WTC11 (cell line): Measurements from ENCODE around the gene MEGF11. TPM values are rescaled to one million over a fixed set of nuclear protein-coding genes. Genes with fewer than 3 reads are reported as not detected.
A peak's percentile ranks its signal among the peaks of the same experiment; 100 is the strongest.

Experiments used
- ATAC-seq: fragments of 200-7000 bp; cut with Tn5 transposase; 2 replicates; pipeline ENCODE4 v1.10.0; 2021; ENCODE audit warnings: mild to moderate bottlenecking, moderate library complexity
- CTCF ChIA-PET: fragments of 300-600 bp; sonication (Branson Sonifier 250); formaldehyde crosslinking; loops from one replicate; lab custom pipeline; 2021; ENCODE audit warnings: antibody characterized with exemption; lab: Charles Lee
- POLR2A ChIA-PET: fragments of 350-600 bp; sonication (Branson Sonifier 250); formaldehyde crosslinking; loops from one replicate; lab custom pipeline; 2021; ENCODE audit warnings: antibody characterized with exemption; lab: Charles Lee
- DNase-seq: peaks from one replicate; pipeline ENCODE4 v3.0.0; 2021; ENCODE audit warnings: low spot score
- H3K27ac Mint-ChIP-seq: 2 replicates; pipeline ENCODE4 v1.8.0; 2021; ENCODE audit warnings: mixed read lengths
- H3K27me3 Mint-ChIP-seq: 2 replicates; pipeline ENCODE4 v1.8.0; 2021; ENCODE audit warnings: low read depth, mild to moderate bottlenecking, moderate library complexity, mixed read lengths
- H3K36me3 Mint-ChIP-seq: 2 replicates; pipeline ENCODE4 v1.8.0; 2021; ENCODE audit warnings: mixed read lengths
- H3K4me1 Mint-ChIP-seq: 2 replicates; pipeline ENCODE4 v1.8.0; 2022; ENCODE audit warnings: mixed read lengths
- H3K4me3 Mint-ChIP-seq: 2 replicates; pipeline ENCODE4 v1.8.0; 2021; ENCODE audit warnings: mild to moderate bottlenecking, moderate library complexity, mixed read lengths
- H3K9me3 Mint-ChIP-seq: 2 replicates; pipeline ENCODE4 v1.8.0; 2021; ENCODE audit warnings: mixed read lengths
- CREM ChIP-seq: sonication (generic); formaldehyde crosslinking; IDR thresholded peaks from 2 replicates; pipeline ENCODE4 v1.8.1; 2022; ENCODE audit warnings: mild to moderate bottlenecking, missing genetic modification reagents, moderate library complexity
- FOXK1 ChIP-seq: sonication (generic); formaldehyde crosslinking; IDR thresholded peaks from 2 replicates; pipeline ENCODE4 v1.8.0; 2022; ENCODE audit warnings: mild to moderate bottlenecking, moderate library complexity, missing genetic modification reagents
- GABPB1 ChIP-seq: sonication (generic); formaldehyde crosslinking; IDR thresholded peaks from 2 replicates; pipeline ENCODE4 v1.8.1; 2023; ENCODE audit warnings: mild to moderate bottlenecking, missing genetic modification reagents
- IRF2 ChIP-seq: sonication (generic); formaldehyde crosslinking; IDR thresholded peaks from 2 replicates; pipeline ENCODE4 v1.8.0; 2022; ENCODE audit warnings: low read depth, missing genetic modification reagents, borderline replicate concordance
- NR3C1 ChIP-seq: sonication (generic); formaldehyde crosslinking; conservative IDR thresholded peaks from 2 replicates; pipeline ENCODE4 v1.8.1; 2023; ENCODE audit warnings: low read depth, mild to moderate bottlenecking, missing genetic modification reagents
- OVOL2 ChIP-seq: fragments of 250-450 bp; sonication (Bioruptor Pico); IDR thresholded peaks from 2 replicates; pipeline ENCODE4 v1.9.0; 2021; ENCODE audit warnings: mild to moderate bottlenecking, borderline replicate concordance
- RORB ChIP-seq: fragments of 250-450 bp; sonication (Bioruptor Pico); IDR thresholded peaks from 2 replicates; pipeline ENCODE4 v1.9.0; 2021; ENCODE audit warnings: mild to moderate bottlenecking
- SMAD4 ChIP-seq: sonication (generic); formaldehyde crosslinking; IDR thresholded peaks from 2 replicates; pipeline ENCODE4 v1.8.0; 2022; ENCODE audit warnings: mild to moderate bottlenecking, missing genetic modification reagents
- TEAD4 ChIP-seq: sonication (generic); formaldehyde crosslinking; IDR thresholded peaks from 2 replicates; pipeline ENCODE4 v1.8.0; 2022; ENCODE audit warnings: mild to moderate bottlenecking, missing genetic modification reagents
- TP53 ChIP-seq: sonication (generic); formaldehyde crosslinking; IDR thresholded peaks from 2 replicates; pipeline ENCODE4 v1.8.1; 2023; ENCODE audit warnings: mild to moderate bottlenecking, missing genetic modification reagents
- ZNF263 ChIP-seq: sonication (generic); formaldehyde crosslinking; IDR thresholded peaks from 2 replicates; pipeline ENCODE4 v1.8.1; 2022; ENCODE audit warnings: low read depth, mild to moderate bottlenecking, moderate library complexity, missing genetic modification reagents
- ZNF317 ChIP-seq: sonication (generic); formaldehyde crosslinking; IDR thresholded peaks from 2 replicates; pipeline ENCODE4 v1.8.1; 2023; ENCODE audit warnings: low read depth, mild to moderate bottlenecking, moderate library complexity, missing genetic modification reagents, borderline replicate concordance
- ZNF416 ChIP-seq: fragments of 250-450 bp; sonication (Bioruptor Pico); IDR thresholded peaks from 2 replicates; pipeline ENCODE4 v1.9.0; 2021; ENCODE audit warnings: mild to moderate bottlenecking, inconsistent platforms
- total RNA-seq: library from RNA; stranded (reverse); gene quantifications from 3 replicates; pipeline ENCODE4 v1.2.3, GENCODE V29; 2021
- TF ChIP-seq, protein P1 (sequence below): sonication (generic); formaldehyde crosslinking; IDR thresholded peaks from 2 replicates; pipeline ENCODE4 v1.8.0; 2023; ENCODE audit warnings: mild to moderate bottlenecking, missing genetic modification reagents
- TF ChIP-seq, protein P2 (sequence below): sonication (generic); formaldehyde crosslinking; IDR thresholded peaks from 2 replicates; pipeline ENCODE4 v1.8.0; 2022; ENCODE audit warnings: missing genetic modification reagents
- TF ChIP-seq, protein P3 (sequence below): sonication (generic); formaldehyde crosslinking; conservative IDR thresholded peaks from 2 replicates; pipeline ENCODE4 v1.8.1; 2022; ENCODE audit warnings: mild to moderate bottlenecking, missing genetic modification reagents
- TF ChIP-seq, protein P4 (sequence below): sonication (generic); formaldehyde crosslinking; IDR thresholded peaks from 2 replicates; pipeline ENCODE4 v1.8.1; 2022; ENCODE audit warnings: low read depth, missing genetic modification reagents, borderline replicate concordance
- TF ChIP-seq, protein P5 (sequence below): sonication (generic); formaldehyde crosslinking; IDR thresholded peaks from 2 replicates; pipeline ENCODE4 v1.8.0; 2022; ENCODE audit warnings: mild to moderate bottlenecking, missing genetic modification reagents
- TF ChIP-seq, protein P6 (sequence below): sonication (generic); formaldehyde crosslinking; IDR thresholded peaks from 2 replicates; pipeline ENCODE4 v1.8.1; 2023; ENCODE audit warnings: mild to moderate bottlenecking, missing genetic modification reagents
- TF ChIP-seq, protein P7 (sequence below): sonication (generic); formaldehyde crosslinking; IDR thresholded peaks from 2 replicates; pipeline ENCODE4 v1.8.1; 2023; ENCODE audit warnings: mild to moderate bottlenecking, missing genetic modification reagents

The MEGF11 gene
- total RNA-seq, 1 experiment from 2014 or later = 3.3 TPM

DNA sequence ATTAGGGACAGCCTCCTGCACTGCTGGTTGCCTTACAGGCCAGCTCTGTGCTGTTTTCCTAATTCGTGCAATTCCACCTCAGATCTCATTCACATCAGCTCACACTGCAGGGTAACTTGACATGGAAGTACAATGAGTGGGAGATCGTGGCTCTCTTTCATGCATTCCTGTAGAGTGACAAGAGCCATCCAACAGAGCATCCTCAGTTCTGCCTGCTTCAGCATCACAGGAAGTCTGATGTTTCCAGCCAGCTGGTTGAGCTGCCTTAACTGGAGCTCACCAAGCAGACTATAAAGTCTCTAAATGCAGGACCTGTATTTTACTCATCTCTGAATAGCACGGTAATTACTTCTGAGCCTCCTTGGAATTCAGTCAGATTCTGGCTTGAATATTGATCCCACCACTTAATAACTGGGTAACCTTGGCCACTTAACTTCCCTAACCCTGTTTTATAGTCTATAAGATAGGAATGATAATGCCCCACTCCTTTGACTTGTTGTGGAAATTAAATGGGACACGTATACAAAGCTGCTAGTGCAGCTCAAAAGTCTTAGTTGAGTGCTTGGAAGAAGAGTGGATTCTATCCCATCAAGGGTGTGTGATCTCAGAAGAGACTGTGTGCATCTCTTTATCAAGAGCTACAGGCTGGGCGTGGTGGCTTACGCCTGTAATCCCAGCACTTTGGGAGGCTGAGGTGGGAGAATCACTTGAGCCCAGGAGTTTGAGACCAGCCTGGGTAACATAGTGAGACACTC, 38.4 kb upstream of the MEGF11 start:
- H3K9me3 Mint-ChIP-seq = no peaks in the 10 kb centered on the region

More for the DNA sequence above, 38.4 kb upstream of the MEGF11 start:
- no peak overlapping the region for H3K27ac Mint-ChIP-seq
- DNase-seq = no peak
- H3K4me1 Mint-ChIP-seq = peaks cover 35% of the 10 kb centered on the region
- ChIA-PET POLR2A (no interaction called here), CTCF (interaction anchor here (0.5 to 1.9 kb wide), 7 partner anchors 39 to 1029 kb away, joined by 3 to 8 read pairs (median 3); partner anchors contain the start of gene MEGF11)
- ATAC-seq = no peak
- no peaks in the 10 kb centered on the region for H3K27me3 Mint-ChIP-seq
- TF ChIP-seq GABPB1 (CRISPR knock-in tag) (no peak), NR3C1 (CRISPR knock-in tag) (no peak), CREM (CRISPR knock-in tag) (no peak), ZNF263 (CRISPR knock-in tag) (no peak), TP53 (CRISPR knock-in tag) (no peak), ZNF416 (CRISPR knock-in tag) (no peak), OVOL2 (no peak), RORB (CRISPR knock-in tag) (no peak), TEAD4 (CRISPR knock-in tag) (no peak), FOXK1 (CRISPR knock-in tag) (no peak), IRF2 (CRISPR knock-in tag) (no peak), ZNF317 (no peak), SMAD4 (no peak)
- TF ChIP-seq, protein P1, sequence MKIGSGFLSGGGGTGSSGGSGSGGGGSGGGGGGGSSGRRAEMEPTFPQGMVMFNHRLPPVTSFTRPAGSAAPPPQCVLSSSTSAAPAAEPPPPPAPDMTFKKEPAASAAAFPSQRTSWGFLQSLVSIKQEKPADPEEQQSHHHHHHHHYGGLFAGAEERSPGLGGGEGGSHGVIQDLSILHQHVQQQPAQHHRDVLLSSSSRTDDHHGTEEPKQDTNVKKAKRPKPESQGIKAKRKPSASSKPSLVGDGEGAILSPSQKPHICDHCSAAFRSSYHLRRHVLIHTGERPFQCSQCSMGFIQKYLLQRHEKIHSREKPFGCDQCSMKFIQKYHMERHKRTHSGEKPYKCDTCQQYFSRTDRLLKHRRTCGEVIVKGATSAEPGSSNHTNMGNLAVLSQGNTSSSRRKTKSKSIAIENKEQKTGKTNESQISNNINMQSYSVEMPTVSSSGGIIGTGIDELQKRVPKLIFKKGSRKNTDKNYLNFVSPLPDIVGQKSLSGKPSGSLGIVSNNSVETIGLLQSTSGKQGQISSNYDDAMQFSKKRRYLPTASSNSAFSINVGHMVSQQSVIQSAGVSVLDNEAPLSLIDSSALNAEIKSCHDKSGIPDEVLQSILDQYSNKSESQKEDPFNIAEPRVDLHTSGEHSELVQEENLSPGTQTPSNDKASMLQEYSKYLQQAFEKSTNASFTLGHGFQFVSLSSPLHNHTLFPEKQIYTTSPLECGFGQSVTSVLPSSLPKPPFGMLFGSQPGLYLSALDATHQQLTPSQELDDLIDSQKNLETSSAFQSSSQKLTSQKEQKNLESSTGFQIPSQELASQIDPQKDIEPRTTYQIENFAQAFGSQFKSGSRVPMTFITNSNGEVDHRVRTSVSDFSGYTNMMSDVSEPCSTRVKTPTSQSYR (CRISPR knock-in tag) = no peak
- TF ChIP-seq, protein P2, sequence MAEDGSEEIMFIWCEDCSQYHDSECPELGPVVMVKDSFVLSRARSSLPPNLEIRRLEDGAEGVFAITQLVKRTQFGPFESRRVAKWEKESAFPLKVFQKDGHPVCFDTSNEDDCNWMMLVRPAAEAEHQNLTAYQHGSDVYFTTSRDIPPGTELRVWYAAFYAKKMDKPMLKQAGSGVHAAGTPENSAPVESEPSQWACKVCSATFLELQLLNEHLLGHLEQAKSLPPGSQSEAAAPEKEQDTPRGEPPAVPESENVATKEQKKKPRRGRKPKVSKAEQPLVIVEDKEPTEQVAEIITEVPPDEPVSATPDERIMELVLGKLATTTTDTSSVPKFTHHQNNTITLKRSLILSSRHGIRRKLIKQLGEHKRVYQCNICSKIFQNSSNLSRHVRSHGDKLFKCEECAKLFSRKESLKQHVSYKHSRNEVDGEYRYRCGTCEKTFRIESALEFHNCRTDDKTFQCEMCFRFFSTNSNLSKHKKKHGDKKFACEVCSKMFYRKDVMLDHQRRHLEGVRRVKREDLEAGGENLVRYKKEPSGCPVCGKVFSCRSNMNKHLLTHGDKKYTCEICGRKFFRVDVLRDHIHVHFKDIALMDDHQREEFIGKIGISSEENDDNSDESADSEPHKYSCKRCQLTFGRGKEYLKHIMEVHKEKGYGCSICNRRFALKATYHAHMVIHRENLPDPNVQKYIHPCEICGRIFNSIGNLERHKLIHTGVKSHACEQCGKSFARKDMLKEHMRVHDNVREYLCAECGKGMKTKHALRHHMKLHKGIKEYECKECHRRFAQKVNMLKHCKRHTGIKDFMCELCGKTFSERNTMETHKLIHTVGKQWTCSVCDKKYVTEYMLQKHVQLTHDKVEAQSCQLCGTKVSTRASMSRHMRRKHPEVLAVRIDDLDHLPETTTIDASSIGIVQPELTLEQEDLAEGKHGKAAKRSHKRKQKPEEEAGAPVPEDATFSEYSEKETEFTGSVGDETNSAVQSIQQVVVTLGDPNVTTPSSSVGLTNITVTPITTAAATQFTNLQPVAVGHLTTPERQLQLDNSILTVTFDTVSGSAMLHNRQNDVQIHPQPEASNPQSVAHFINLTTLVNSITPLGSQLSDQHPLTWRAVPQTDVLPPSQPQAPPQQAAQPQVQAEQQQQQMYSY (CRISPR knock-in tag) = no peak
- TF ChIP-seq, protein P3, sequence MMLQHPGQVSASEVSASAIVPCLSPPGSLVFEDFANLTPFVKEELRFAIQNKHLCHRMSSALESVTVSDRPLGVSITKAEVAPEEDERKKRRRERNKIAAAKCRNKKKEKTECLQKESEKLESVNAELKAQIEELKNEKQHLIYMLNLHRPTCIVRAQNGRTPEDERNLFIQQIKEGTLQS (CRISPR knock-in tag) = no peak
- TF ChIP-seq, protein P4, sequence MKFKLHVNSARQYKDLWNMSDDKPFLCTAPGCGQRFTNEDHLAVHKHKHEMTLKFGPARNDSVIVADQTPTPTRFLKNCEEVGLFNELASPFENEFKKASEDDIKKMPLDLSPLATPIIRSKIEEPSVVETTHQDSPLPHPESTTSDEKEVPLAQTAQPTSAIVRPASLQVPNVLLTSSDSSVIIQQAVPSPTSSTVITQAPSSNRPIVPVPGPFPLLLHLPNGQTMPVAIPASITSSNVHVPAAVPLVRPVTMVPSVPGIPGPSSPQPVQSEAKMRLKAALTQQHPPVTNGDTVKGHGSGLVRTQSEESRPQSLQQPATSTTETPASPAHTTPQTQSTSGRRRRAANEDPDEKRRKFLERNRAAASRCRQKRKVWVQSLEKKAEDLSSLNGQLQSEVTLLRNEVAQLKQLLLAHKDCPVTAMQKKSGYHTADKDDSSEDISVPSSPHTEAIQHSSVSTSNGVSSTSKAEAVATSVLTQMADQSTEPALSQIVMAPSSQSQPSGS (CRISPR knock-in tag) = no peak
- TF ChIP-seq, protein P5, sequence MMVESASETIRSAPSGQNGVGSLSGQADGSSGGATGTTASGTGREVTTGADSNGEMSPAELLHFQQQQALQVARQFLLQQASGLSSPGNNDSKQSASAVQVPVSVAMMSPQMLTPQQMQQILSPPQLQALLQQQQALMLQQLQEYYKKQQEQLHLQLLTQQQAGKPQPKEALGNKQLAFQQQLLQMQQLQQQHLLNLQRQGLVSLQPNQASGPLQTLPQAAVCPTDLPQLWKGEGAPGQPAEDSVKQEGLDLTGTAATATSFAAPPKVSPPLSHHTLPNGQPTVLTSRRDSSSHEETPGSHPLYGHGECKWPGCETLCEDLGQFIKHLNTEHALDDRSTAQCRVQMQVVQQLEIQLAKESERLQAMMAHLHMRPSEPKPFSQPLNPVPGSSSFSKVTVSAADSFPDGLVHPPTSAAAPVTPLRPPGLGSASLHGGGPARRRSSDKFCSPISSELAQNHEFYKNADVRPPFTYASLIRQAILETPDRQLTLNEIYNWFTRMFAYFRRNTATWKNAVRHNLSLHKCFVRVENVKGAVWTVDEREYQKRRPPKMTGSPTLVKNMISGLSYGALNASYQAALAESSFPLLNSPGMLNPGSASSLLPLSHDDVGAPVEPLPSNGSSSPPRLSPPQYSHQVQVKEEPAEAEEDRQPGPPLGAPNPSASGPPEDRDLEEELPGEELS (CRISPR knock-in tag) = no peak
- TF ChIP-seq, protein P6, sequence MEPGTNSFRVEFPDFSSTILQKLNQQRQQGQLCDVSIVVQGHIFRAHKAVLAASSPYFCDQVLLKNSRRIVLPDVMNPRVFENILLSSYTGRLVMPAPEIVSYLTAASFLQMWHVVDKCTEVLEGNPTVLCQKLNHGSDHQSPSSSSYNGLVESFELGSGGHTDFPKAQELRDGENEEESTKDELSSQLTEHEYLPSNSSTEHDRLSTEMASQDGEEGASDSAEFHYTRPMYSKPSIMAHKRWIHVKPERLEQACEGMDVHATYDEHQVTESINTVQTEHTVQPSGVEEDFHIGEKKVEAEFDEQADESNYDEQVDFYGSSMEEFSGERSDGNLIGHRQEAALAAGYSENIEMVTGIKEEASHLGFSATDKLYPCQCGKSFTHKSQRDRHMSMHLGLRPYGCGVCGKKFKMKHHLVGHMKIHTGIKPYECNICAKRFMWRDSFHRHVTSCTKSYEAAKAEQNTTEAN = no peak
- TF ChIP-seq, protein P7, sequence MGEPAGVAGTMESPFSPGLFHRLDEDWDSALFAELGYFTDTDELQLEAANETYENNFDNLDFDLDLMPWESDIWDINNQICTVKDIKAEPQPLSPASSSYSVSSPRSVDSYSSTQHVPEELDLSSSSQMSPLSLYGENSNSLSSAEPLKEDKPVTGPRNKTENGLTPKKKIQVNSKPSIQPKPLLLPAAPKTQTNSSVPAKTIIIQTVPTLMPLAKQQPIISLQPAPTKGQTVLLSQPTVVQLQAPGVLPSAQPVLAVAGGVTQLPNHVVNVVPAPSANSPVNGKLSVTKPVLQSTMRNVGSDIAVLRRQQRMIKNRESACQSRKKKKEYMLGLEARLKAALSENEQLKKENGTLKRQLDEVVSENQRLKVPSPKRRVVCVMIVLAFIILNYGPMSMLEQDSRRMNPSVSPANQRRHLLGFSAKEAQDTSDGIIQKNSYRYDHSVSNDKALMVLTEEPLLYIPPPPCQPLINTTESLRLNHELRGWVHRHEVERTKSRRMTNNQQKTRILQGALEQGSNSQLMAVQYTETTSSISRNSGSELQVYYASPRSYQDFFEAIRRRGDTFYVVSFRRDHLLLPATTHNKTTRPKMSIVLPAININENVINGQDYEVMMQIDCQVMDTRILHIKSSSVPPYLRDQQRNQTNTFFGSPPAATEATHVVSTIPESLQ (CRISPR knock-in tag) = no peak
- H3K36me3 Mint-ChIP-seq = peaks cover 3% of the 10 kb centered on the region; the same call in 1 of the 2 replicates
- H3K4me3 Mint-ChIP-seq = peak overlapping the region; percentile 72
